ENCODE data around the gene MALAT1.
"Not testable (repeated sequence)": the region's sequence is repeated elsewhere in the genome, so short reads cannot be mapped to it uniquely, and the experiment has no call there.

MALAT1 gene

DNA sequence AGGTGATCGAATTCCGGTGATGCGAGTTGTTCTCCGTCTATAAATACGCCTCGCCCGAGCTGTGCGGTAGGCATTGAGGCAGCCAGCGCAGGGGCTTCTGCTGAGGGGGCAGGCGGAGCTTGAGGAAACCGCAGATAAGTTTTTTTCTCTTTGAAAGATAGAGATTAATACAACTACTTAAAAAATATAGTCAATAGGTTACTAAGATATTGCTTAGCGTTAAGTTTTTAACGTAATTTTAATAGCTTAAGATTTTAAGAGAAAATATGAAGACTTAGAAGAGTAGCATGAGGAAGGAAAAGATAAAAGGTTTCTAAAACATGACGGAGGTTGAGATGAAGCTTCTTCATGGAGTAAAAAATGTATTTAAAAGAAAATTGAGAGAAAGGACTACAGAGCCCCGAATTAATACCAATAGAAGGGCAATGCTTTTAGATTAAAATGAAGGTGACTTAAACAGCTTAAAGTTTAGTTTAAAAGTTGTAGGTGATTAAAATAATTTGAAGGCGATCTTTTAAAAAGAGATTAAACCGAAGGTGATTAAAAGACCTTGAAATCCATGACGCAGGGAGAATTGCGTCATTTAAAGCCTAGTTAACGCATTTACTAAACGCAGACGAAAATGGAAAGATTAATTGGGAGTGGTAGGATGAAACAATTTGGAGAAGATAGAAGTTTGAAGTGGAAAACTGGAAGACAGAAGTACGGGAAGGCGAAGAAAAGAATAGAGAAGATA lies at the start of gene MALAT1:
Gene MALAT1, plus strand, starts transcription at position 69 of the 736 bp plus-strand sequence.
- FAIRE-seq = no peak

DNA sequence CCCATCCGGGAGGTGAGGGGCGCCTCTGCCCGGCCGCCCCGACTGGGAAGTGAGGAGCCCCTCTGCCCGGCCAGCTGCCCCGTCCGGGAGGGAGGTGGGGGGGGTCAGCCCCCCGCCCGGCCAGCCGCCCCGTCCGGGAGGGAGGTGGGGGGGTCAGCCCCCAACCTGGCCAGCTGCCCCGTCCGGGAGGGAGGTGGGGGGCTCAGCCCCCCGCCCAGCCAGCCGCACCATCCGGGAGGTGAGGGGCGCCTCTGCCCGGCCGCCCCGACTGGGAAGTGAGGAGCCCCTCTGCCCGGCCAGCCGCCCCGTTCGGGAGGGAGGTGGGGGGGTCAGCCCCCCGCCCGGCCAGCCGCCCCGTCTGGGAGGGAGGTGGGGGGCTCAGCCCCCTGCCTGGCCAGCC lies 47.5 kb upstream of the MALAT1 start:
- FAIRE-seq = not testable (repeated sequence)

DNA sequence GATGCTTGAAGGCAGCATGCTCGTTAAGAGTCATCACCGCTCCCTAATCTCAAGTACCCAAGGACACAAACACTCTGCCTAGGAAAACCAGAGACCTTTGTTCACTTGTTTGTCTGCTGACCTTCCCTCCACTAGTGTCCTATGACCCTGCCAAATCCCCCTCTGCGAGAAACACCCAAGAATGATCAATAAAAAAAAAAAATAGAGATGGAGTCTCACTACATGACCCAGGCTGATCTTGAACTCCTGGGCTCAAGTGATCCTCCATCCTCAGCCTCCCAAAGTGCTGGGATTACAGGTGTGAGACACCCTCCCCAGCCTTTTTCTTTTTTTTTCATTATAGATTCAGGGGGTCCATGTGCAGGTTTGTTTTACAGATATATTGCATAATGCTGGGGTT lies 46.6 kb upstream of the MALAT1 start:
- not testable (repeated sequence) for FAIRE-seq

DNA sequence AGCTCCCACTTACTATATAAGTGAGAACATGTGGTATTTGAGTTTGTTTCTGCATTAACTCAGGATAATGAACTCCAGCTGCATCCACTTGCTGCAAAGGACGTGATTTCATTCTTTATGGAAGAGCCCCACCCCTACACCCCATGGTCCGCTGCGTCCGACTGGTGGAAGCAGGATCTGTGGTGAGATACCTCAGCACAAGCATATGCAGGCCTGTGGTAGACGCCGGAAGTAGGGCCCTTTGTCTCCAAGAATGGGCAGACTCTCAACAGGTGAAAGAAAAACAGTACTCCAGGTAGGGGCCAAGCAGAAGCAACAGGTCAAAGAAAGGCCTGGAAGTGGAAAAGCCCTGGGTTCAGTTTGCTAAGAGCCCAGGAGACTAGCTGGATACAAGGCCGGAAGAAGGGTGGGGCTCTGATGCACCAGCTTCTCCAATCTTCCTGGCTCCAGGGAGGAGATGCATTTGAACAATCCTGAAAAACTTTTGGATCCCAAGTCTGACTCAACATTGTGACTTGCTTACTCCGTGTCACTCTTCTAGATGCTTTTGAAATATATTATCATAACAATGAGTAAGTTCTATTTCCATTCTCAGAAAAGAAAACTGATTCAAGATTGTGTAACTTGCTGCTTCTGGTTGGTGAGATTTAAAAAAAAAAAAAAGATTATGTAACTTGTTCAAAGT lies 45.9 kb upstream of the MALAT1 start:
- FAIRE-seq = no peak

DNA sequence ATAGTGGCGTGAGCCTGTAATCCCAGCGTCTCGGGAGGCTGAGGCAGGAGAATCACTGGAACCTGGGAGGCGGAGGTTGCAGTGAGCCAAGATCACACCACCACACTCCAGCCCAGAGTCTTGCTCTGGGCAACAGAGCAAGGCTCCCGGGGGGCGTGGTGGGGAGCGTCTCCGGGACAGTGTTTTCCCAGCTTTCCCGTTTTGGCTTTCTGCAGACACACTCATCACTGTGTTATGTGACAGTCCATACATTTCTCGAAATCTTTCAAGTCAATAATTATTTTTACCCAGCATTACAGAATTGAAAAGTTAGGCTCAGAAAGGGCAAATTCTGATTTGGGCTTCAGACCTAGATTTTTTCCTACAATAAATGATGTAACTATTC lies 44.5 kb upstream of the MALAT1 start:
- FAIRE-seq = no peak

DNA sequence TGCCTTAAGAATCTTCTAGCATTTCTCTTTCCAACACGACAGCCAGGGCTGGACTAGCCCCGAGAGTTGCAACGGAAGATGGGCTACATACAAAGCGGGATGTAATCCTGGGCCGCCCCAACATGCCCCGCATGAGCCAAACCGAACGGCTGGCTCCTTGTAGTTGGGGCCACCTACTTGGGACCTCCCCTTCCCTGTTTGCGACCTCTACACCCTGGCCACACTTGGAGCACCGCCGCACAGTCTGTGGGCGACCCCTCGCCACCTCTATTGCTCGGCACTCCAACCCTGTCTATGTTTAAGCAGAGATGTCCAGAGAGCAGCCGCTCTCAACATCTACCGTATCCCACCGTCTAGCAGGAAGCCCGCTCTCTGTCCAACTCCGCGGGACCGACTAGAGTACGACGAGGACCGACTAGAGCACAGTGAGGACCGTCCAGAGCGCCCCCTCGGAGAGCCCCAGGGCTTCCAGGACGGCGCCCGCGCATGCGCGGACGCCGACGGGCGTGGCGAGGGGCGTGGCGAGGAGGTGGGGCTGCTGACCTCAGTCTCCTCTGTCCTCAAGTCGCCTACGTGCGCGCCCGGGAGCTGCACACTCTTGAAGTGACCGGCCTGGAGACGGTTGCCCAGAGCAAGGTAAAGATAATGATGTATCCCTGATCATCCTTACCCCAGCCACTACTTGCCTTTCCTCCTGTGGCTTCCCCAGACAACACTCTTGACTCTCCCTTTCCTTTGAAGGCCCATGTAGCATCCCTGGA lies 44.0 kb upstream of the MALAT1 start:
- FAIRE-seq = no peak

DNA sequence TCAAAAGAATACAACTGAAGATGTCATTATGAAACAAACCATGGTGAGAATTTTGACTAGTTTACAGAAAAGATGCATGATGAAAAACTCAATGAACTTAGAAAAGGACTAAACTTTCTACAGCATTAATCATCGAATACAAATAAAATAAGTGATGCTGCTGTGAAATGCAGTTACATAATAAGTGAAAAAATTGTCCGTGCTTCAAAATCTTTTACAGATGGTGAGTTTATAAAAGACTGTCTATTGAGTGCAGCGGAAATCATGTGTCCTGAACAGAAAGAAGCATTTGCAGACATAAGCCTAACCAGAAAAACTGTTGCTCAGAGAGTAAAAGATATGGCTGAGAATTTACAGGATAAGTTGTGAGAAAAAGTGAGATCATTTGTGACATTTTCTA lies 42.4 kb upstream of the MALAT1 start:
- no peak for FAIRE-seq

DNA sequence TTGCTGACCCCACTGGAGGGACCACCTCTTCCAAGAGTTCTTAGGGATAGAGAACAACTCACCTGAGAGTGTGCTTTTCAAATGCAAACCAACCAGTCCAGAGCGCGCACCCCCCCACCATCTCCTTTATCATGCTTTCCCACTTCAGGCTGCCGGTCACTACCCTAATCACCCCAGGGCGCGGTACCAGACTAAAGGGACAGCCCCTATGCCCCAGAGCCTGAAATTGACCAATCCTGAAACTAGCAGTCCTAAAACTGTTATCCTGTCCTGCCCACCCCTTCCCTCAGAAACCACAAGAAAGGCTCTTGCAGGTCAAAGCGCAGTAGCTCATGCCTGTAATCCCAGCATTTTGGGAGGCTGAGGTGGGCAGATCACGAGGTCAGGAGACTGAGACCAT lies 39.3 kb upstream of the MALAT1 start:
- no peak for FAIRE-seq

DNA sequence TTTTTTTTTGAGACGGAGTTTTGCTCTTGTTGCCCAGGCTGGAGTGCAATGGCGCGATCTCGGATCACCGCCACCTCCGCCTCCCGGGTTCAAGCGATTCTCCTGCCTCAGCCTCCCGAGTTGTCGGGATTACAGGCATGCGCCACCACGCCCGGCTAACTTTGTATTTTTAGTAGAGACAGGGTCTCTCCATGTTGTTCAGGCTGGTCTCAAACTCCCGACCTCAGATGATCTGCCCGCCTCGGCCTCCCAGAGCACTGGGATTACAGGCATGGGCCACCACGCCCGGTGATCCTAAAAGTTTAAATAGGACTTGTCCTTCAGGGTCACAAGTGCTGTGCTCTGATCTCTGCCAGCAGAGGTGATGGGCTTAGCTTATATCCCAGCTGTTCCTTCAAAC lies 33.4 kb upstream of the MALAT1 start:
- FAIRE-seq = not testable (repeated sequence)

DNA sequence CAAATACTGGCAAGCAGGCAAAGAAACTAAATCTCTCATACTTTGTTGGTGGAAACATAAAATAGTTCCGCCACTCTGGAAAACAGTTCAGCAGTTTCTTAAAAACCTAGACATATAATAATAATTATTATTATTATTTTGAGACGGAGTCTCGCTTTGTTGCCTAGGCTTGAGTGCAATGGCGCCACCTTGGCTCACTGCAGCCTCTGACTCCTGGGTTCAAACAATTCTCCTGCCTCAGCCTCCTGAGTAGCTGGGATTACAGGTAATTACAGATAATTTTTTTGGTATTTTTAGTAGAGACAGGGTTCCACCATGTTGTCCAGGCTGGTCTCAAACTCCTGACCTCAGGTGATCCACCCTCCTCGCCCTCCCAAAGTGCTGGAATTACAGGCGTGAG lies 31.5 kb upstream of the MALAT1 start:
- not testable (repeated sequence) for FAIRE-seq

DNA sequence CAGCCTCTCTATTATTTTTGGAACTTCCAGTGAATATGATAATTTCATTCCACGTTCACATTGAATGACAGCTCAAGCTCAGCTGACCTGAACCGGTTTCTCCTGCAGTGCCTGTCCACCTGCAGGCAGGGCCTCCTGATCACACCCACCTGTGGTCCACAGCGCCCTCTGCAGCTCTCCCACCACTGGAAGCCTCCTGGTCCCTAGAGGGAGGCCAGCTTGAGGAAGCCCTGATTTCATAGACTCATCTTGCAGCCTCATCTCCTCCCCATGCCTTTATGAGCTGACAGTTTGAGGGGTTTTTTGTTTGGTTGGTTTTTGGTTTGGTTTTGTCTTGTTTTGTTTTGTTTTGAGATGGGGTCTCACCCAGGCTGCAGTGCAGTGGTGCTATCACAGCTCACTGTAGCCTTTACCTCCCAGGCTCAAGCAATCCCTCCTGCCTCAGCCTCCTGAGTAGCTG lies 29.9 kb upstream of the MALAT1 start:
- FAIRE-seq = no peak

DNA sequence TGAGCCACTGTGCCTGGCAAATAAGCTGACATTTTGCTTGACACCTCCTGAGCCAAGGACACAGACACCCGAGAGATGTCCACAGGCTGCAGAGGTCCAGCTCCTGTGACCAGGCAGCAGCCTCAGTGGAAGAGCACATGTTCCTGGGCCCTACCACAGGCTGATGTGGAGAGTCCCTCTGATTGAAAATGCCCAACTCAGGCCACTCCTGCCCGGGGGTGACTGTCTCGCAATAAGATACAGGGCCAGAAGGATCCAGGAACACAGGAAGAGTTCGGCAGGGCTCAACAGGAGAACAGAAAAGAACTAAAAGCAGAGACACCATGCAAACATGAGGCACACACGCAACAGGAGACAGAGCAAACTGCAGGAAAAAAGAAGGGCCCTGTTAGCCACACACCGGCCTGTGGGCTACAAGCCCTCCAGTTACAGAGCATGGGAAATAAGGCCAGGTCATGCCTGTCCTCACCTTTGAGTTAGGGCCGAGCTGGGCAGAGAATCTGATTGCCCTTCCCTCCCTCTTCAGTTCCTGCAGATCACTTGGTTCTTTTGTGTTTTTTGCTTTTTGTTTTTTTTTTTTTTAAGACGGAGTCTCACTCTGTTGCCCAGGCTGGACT lies 28.3 kb upstream of the MALAT1 start:
- FAIRE-seq = no peak

DNA sequence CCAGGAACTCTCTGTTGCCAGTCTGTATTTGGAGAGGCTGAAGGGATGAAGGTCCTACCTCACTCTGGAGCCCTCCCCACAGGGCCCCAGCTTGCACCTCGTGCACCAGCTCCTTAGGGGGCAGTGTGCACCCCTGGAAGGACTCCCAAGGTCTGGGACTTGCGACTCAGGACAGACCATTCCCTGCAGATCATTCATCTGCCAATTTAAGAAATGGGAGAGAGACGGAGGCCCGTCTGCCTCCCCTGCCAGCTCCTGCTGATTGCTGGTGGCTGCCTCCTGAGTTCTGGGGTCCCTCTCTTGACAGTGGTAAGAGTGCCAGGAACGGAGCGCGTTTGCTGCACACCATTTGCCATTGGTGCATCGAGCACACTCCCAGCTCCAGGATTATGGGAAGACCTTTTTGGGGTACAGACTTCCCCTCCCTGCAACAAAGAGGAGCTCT lies 27.4 kb upstream of the MALAT1 start:
- FAIRE-seq = no peak

DNA sequence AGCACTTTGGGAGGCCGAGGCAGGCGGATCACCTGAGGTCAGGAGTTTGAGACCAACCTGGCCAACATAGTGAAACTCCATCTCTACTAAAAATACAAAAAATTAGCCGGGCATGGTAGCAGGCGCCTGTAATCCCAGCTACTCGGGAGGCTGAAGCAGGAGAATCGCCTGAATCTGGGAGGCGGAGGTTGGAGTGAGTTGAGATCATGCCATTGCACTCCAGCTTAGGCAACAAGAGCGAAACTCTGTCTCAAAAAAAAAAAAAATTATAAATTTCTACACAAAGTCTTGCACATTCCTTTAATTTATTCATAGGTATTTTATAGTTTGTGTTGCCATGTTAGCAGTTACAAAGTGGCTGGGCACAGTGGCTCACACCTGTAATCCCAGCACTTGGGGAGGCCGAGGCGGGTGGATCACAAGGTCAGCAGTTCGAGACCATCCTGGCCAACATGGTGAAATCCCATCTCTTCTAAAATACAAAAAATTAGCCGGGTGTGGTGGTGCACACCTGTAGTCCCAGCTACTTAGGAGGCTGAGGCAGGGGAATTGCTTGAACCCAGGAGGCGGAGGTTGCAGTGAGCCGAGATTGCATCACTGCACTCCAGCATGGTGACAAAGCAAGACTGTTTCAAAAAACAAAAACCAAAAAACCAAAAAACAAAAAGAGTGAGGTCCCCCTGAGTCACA lies 26.1 kb upstream of the MALAT1 start:
- not testable (repeated sequence) for FAIRE-seq

DNA sequence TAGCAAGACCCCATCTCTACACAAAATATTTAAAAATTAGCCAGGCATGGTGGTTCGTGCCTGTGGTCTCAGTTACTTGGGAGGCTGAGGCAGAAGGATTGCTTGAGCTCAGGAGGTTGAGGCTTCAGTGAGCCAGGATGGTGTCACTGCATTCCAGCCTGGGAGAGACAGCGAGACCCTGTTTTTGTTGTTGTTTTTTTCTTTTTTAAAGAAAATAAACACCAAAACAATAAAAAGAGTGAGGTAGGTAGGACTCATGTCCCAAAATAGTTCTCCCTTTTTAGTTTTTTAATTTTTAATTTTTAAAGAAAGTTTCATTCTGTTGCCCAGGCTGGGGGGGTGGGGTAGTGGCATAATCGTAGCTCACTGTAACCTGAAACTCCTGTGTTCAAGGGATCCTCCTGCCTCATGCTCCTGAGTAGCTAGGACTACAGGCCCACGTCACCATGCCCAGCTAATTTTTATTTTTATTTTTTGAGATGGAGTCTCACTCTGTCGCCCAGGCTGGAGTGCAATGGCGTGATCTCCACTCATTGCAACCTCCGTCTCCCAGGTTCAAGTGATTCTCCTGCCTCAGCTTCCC lies 25.5 kb upstream of the MALAT1 start:
- no peak for FAIRE-seq

DNA sequence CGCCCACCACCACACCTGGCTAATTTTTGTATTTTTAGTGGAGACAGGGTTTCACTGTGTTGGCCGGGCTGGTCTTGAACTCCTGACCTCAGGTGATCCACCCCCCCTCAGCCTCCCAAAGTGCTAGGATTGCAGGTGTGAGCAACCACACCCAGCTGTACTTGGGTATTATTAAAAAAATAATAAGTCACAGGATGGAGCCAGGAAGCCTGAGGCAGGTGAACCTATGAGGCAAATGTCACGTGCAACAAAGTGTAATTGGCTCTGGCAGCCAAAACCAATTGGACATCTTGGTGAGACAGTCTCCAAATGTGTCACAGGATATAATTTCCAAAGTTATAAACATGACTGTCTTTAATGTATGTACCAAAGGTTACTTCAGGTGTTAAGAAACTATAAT lies 24.0 kb upstream of the MALAT1 start:
- no peak for FAIRE-seq

DNA sequence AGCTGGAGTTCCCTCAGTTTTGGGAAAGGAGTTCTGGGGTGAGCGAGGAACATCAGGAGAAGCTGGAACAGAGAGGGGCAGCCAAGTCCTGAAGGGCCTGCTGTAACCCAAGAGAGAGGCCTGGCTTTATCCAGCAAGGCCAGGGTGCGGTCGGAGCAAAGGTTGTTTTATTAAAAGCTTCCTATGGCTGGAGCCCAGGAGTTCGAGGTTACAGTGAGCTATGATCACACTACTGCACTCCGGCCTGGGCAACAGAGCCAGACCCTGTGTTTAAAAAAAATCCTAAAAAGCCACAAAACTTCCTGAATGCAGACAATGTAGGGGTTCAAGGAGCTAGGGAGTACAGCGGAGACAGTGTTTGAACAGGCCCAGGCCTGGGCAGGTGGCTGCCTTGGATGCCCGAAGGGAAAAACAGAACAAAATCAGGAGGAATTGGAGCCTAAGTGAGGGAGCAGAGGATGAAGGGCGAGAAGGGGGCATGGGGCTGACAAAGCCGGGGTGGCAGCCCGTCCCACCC lies 22.2 kb upstream of the MALAT1 start:
- FAIRE-seq = no peak

DNA sequence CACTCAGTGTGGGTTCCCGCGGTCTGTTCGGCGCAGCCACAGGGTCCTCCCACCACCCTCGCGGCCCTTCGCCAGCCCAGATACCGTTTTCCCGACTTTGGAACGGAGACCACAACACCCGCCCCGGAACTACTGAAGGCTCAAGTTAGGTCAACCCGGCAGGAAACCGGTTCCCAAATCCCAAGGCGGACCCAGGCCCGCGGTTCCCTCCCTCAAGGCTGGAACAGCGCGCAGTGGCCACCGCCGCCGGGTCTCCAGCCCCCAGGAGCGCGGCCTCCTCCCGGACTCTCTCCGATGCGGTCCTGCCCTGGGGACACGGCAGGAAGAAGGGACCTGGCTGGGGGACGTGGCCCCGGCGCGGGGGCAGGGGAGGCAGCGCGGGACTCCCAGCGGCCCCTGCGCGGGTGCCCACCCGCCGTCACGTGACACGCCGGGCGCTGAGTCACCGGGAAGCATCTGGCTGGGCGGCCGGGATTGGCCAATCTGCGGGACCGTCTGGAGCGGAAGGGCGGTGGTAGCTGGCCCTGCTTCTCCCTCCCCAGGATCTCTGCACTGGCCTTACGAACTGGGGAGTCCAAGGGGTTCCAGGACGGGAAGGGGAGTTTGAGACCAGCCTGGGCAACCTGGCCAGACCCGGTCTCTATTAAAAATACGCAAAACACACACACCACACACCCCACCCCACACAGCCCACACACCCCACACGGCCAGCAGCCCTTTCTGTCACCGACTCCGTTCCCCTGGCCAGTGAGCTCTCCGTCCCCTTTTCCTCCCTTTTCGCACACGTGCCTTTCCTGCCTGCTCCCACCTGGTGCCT lies 21.5 kb upstream of the MALAT1 start:
- FAIRE-seq = no peak

DNA sequence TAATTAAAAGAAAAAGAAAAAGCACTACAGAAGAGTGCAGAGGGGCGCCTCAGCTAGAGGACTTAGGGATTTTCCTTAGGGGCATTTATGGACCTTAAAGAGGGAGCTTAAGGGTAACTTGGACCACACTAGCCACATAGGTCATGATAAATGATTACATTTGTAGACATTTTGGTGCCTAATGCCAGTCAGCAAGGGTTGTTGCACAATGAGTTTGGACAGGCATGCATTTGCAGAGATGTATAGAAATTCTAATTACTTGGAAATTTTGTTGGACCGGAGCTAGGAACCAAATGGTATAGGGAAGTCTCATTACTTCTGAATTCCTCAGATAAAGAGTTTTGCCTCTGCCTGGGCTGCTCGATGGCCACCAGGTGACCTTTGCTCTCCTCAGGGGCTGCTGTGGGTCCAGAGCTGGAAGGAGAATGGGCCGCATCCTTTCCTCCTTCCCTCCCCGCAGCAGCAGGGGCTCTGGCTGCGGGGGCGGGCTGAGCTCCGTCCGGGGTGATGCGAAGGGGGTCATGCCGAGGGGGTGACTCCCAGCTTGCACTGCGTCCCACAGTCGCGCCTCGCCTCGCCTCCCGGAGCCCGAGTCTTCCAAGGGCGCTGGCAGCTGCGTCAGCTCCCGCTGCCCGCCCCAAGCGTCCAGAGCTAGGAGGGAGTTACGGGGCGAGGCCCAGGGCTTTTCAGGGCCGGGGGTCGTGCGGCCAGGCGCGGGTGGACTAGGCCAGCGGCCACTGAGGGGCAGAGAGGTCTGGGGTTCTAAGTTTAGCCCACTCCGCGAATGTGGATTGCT lies 20.3 kb upstream of the MALAT1 start:
- no peak for FAIRE-seq
